Upper lobe of right lung (tissue), 1 donor: ENCODE data around the gene RUSF1. TPM values are rescaled to one million over a fixed set of nuclear protein-coding genes. Genes with fewer than 3 reads are reported as not detected.
A peak's percentile ranks its signal among the peaks of the same experiment; 100 is the strongest.
"Not testable (repeated sequence)": the region's sequence is repeated elsewhere in the genome, so short reads cannot be mapped to it uniquely, and the experiment has no call there.

Experiments used
- ATAC-seq: fragments of 200-7000 bp; cut with Tn5 transposase; one replicate; pipeline ENCODE4 v1.9.1; 2020; ENCODE audit warnings: mild to moderate bottlenecking, moderate library complexity
- DNase-seq: peaks from one replicate; pipeline ENCODE4 v3.0.0-alpha.2; 2020
- H3K27ac ChIP-seq: fragments of 200-600 bp; one replicate; pipeline ENCODE4 v1.8.0; 2022
- H3K27me3 ChIP-seq: fragments of 200-600 bp; one replicate; pipeline ENCODE4 v1.8.0; 2022; ENCODE audit warnings: mild to moderate bottlenecking
- H3K36me3 ChIP-seq: fragments of 200-600 bp; one replicate; pipeline ENCODE4 v1.8.0; 2022
- H3K4me1 ChIP-seq: fragments of 200-600 bp; one replicate; pipeline ENCODE4 v1.8.0; 2022
- H3K4me3 ChIP-seq: fragments of 200-600 bp; one replicate; pipeline ENCODE4 v1.8.0; 2022; ENCODE audit warnings: mild to moderate bottlenecking
- H3K9me3 ChIP-seq: fragments of 200-600 bp; one replicate; pipeline ENCODE4 v1.8.0; 2022
- CTCF ChIP-seq: fragments of 200-600 bp; IDR thresholded peaks from one replicate; pipeline ENCODE4 v1.8.0; 2022; ENCODE audit warnings: antibody characterized with exemption
- intact Hi-C: fragments of 100-400 bp; cut with DNase I; formaldehyde crosslinking; loops from one replicate; pipeline ENCODE4 v1.11.0; 2022
- total RNA-seq: library from RNA; stranded (reverse); fragmentation: NEBNext Ultra II Directional; extraction: Animal tissue kit (Norgen Biotek cat#: 25700); gene quantifications from one replicate; pipeline ENCODE4 v1.2.1, GENCODE V29; 2021
- donor health status: DM: no; HTN: yes; CAD: no; lungs with severe emphysema.

Gene RUSF1
- total RNA-seq, 1 donor from 2014 or later = 62.8 TPM

- peak overlapping the region; percentile 36 for H3K27ac ChIP-seq
- H3K36me3 ChIP-seq = no peaks in the 10 kb centered on the region
- no peaks in the 10 kb centered on the region for H3K27me3 ChIP-seq
- intact Hi-C loops = no loop called here
- H3K4me3 ChIP-seq = no peak overlapping the region
- DNase-seq (peak; percentile 70), ATAC-seq (peak; percentile 22)
- peaks cover 58% of the 10 kb centered on the region for H3K4me1 ChIP-seq
- H3K9me3 ChIP-seq = no peaks in the 10 kb centered on the region
- no peak for TF ChIP-seq CTCF
Measured at GRCh38 chr16:31453255-31454204, 54.7 kb downstream of the RUSF1 start.

GRCh38 chr16:31452631-31453106, 55.5 kb downstream of the RUSF1 start:
- TF ChIP-seq CTCF = no peak
- DNase-seq (no peak), ATAC-seq (no peak)
- Histone ChIP-seq H3K9me3 (no peaks in the 10 kb centered on the region), H3K27me3 (no peaks in the 10 kb centered on the region), H3K4me3 (no peak overlapping the region), H3K4me1 (peaks cover 54% of the 10 kb centered on the region), H3K27ac (peak overlapping the region; percentile 58), H3K36me3 (no peaks in the 10 kb centered on the region)
- intact Hi-C loops = no loop called here

- Histone ChIP-seq H3K27me3 (no peaks in the 10 kb centered on the region), H3K9me3 (no peaks in the 10 kb centered on the region), H3K4me3 (no peak overlapping the region), H3K27ac (no peak overlapping the region), H3K4me1 (peaks cover 45% of the 10 kb centered on the region), H3K36me3 (no peaks in the 10 kb centered on the region)
- DNase-seq (peak; percentile 71), ATAC-seq (peak; percentile 81)
- intact Hi-C loops = no loop called here
- TF ChIP-seq CTCF = peak; percentile 49
Measured at GRCh38 chr16:31451681-31452351, 56.4 kb downstream of the RUSF1 start.

- TF ChIP-seq CTCF = no peak
- intact Hi-C loops = no loop called here
- DNase-seq = peak; percentile 39
- no peaks in the 10 kb centered on the region for H3K36me3 ChIP-seq
- H3K4me1 ChIP-seq = peaks cover 39% of the 10 kb centered on the region
- H3K27me3 ChIP-seq = no peaks in the 10 kb centered on the region
- no peak for ATAC-seq
- no peaks in the 10 kb centered on the region for H3K9me3 ChIP-seq
- no peak overlapping the region for H3K27ac ChIP-seq
- H3K4me3 ChIP-seq = no peak overlapping the region
Measured at GRCh38 chr16:31451201-31451600, 57.0 kb downstream of the RUSF1 start.

GRCh38 chr16:31445931-31446330, 62.3 kb downstream of the RUSF1 start:
- H3K4me1 ChIP-seq, H3K36me3 ChIP-seq, H3K4me3 ChIP-seq, intact Hi-C loops, ATAC-seq, DNase-seq, H3K27ac ChIP-seq, H3K27me3 ChIP-seq, H3K9me3 ChIP-seq: not testable (repeated sequence)

- intact Hi-C loops = loop anchor here (5.0 kb wide), 1 partner anchor 455 kb away; the partner anchor contains the start of gene HSD3B7
- Histone ChIP-seq H3K4me1 (peaks cover 4% of the 10 kb centered on the region), H3K4me3 (peak overlapping the region; percentile 74), H3K27ac (peak overlapping the region; percentile 86), H3K27me3 (no peaks in the 10 kb centered on the region), H3K9me3 (no peaks in the 10 kb centered on the region), H3K36me3 (no peaks in the 10 kb centered on the region)
- no peak for TF ChIP-seq CTCF
- DNase-seq = no peak
- ATAC-seq = no peak
Measured at GRCh38 chr16:31441956-31442355, 66.2 kb downstream of the RUSF1 start.
